Endodermal cell (in vitro differentiated cells): ENCODE measurements around the gene TCF25. TPM values are rescaled to one million over a fixed set of nuclear protein-coding genes. Genes with fewer than 3 reads are reported as not detected.
"Not testable (repeated sequence)": the region's sequence is repeated elsewhere in the genome, so short reads cannot be mapped to it uniquely, and the experiment has no call there.

Experiments
- DNase-seq: peaks from one replicate; pipeline ENCODE4 v3.0.0-alpha.2; 2017
- H3K27ac ChIP-seq: 2 replicates; pipeline ENCODE4 v1.5.1; 2013; ENCODE audit warnings: mild to moderate bottlenecking, low read depth, low read length, moderate library complexity
- H3K27me3 ChIP-seq: 2 replicates; pipeline ENCODE4 v1.6.1; 2013; ENCODE audit warnings: mild to moderate bottlenecking, low read length, moderate library complexity; ENCODE audit not compliant: insufficient read depth, control insufficient read depth, poor library complexity, severe bottlenecking
- H3K36me3 ChIP-seq: 2 replicates; pipeline ENCODE4 v1.7.0; 2013; ENCODE audit warnings: mild to moderate bottlenecking, low read length, moderate library complexity; ENCODE audit not compliant: control insufficient read depth, insufficient read depth
- H3K4me1 ChIP-seq: one replicate; pipeline ENCODE4 v1.7.0; 2013; ENCODE audit warnings: low read length; ENCODE audit not compliant: control insufficient read depth, insufficient read depth
- H3K4me3 ChIP-seq: 2 replicates; pipeline ENCODE4 v1.5.1; 2013; ENCODE audit warnings: mild to moderate bottlenecking, low read length, moderate library complexity
- H3K9ac ChIP-seq: 2 replicates; pipeline ENCODE4 v1.6.1; 2013; ENCODE audit warnings: mild to moderate bottlenecking, low read length, moderate library complexity; ENCODE audit not compliant: poor library complexity, severe bottlenecking; ENCODE audit errors: extremely low read depth
- H3K9me3 ChIP-seq: 2 replicates; pipeline ENCODE4 v1.6.1; 2013; ENCODE audit warnings: mild to moderate bottlenecking, low read length, moderate library complexity; ENCODE audit not compliant: control insufficient read depth
- H3K27ac Mint-ChIP-seq: 2 replicates; pipeline ENCODE4 v1.8.0; 2020; ENCODE audit warnings: mixed read lengths
- H3K27me3 Mint-ChIP-seq: 2 replicates; pipeline ENCODE4 v1.8.0; 2021; ENCODE audit warnings: mild to moderate bottlenecking, mixed read lengths; ENCODE audit not compliant: insufficient read depth
- H3K36me3 Mint-ChIP-seq: 2 replicates; pipeline ENCODE4 v1.8.0; 2020; ENCODE audit warnings: low read depth, mixed read lengths
- H3K4me1 Mint-ChIP-seq: 2 replicates; pipeline ENCODE4 v1.8.0; 2020; ENCODE audit warnings: mixed read lengths
- H3K4me3 Mint-ChIP-seq: 2 replicates; pipeline ENCODE4 v1.8.0; 2020; ENCODE audit warnings: mild to moderate bottlenecking, moderate library complexity, mixed read lengths
- H3K9me3 Mint-ChIP-seq: 2 replicates; pipeline ENCODE4 v1.8.0; 2020; ENCODE audit warnings: mild to moderate bottlenecking, mixed read lengths
- CTCF ChIP-seq: fragments of 200-600 bp; sonication (generic); conservative IDR thresholded peaks from 2 replicates; pipeline ENCODE4 v1.5.0; 2021; ENCODE audit warnings: antibody characterized with exemption, mild to moderate bottlenecking
- WGBS, 2 experiments: methylation state at CpG; one replicate each; pipeline versions ENCODE4 v1.1.5 to v1.1.7; 2013; ENCODE audit warnings: missing lambda C conversion rate in 2 of 2, mixed read lengths in 1 of 2; ENCODE audit not compliant: insufficient coverage in 1 of 2, insufficient read length in 1 of 2; 5-methylcytosine and 5-hydroxymethylcytosine counted together
- long read RNA-seq, 4 experiments: library from polyadenylated mRNA in 2 of 4; library from RNA in 1 of 4; library from capped mRNA in 1 of 4; stranded (forward) in 3 of 4; unstranded in 1 of 4; transcript quantifications; one replicate each; pipeline ENCODE4 v2.0.0, GENCODE V29; 2020 to 2021; ENCODE audit warnings: inconsistent platforms in 1 of 4
- polyA plus RNA-seq, 2 experiments: library from polyadenylated mRNA; stranded (reverse); fragments of 50-300 nt; gene quantifications; one replicate each; pipeline ENCODE4 v1.2.3, GENCODE V29; 2013
- total RNA-seq, 2 donors: library from RNA; stranded (reverse); fragmentation: NEBNext Ultra II Directional in 1 of 2; extraction: Animal tissue kit (Norgen Biotek cat#: 25700) in 1 of 2; gene quantifications; 2 replicates in 1 of 2; 3 replicates in 1 of 2; pipeline ENCODE4 v1.2.1, GENCODE V29; 2021

Gene TCF25
- 100 to 1,000 TPM; 172 to 176 TPM for total RNA-seq
- 131 TPM for polyA plus RNA-seq (2013, experiment 1 of 2)
- 130 TPM for polyA plus RNA-seq (2013, experiment 2 of 2)
- long read RNA-seq, experiment 1, partial matches to known transcripts, result 25 of 48 reads
- long read RNA-seq, experiment 1, other reads (novel, unspliced or antisense), result 19 of 48 reads
- long read RNA-seq, experiment 2, transcript TCF25-201 (18 exons, 2,233 nt), result major isoform, 89 of 159 reads
- long read RNA-seq, experiment 2, partial matches to known transcripts, result 10 of 159 reads
- long read RNA-seq, experiment 2, other reads (novel, unspliced or antisense), result 56 of 159 reads
- long read RNA-seq, experiment 3, transcript TCF25-201 (18 exons, 2,233 nt), result major isoform, 281 of 444 reads
- long read RNA-seq, experiment 3, transcript TCF25-202 (19 exons, 2,377 nt), result minor isoform, 7 of 444 reads
- long read RNA-seq, experiment 3, partial matches to known transcripts, result 26 of 444 reads
- long read RNA-seq, experiment 3, other reads (novel, unspliced or antisense), result 129 of 444 reads
- long read RNA-seq, experiment 4, transcript TCF25-201 (18 exons, 2,233 nt), result major isoform, 27 of 50 reads
- long read RNA-seq, experiment 4, partial matches to known transcripts, result 8 of 50 reads
- long read RNA-seq, experiment 4, other reads (novel, unspliced or antisense), result 14 of 50 reads

GRCh38 chr16:89873109-89873971, at the start of gene TCF25:
Gene TCF25 (plus strand): TSS chr16:89873592. CDS start chr16:89873668, 76 bp downstream.
- 2 to 3% methylated on average over 48 to 104 of the region's 104 CpGs for WGBS, 2 experiments
- H3K27ac Mint-ChIP-seq, result peak within 1 kb of the TSS; percentile 97

GRCh38 chr16:89823824-89824148, 49.6 kb upstream of the TCF25 start:
- not testable (repeated sequence) for H3K4me3 Mint-ChIP-seq, H3K27me3 ChIP-seq, DNase-seq, H3K9me3 ChIP-seq, H3K36me3 Mint-ChIP-seq, H3K27me3 Mint-ChIP-seq, H3K4me3 ChIP-seq, H3K36me3 ChIP-seq, H3K9me3 Mint-ChIP-seq, H3K27ac Mint-ChIP-seq, H3K9ac ChIP-seq, H3K27ac ChIP-seq
- peaks cover 22% of the 10 kb centered on the region for H3K4me1 Mint-ChIP-seq
- H3K4me1 ChIP-seq, result peaks cover 12% of the 10 kb centered on the region
- WGBS, 2 experiments, result 90 to 91% methylated on average over 5 of the region's 5 CpGs

More at GRCh38 chr16:89873109-89873971, at the start of gene TCF25:
- TF ChIP-seq CTCF, result peak; percentile 44
- H3K27me3 Mint-ChIP-seq, result no peaks in the 10 kb centered on the region
- H3K4me1 Mint-ChIP-seq, result no peaks in the 10 kb centered on the region
- H3K9me3 Mint-ChIP-seq, result peaks cover 18% of the 10 kb centered on the region
- peak; percentile 96 for DNase-seq
- peak within 1 kb of the TSS; percentile 77 for H3K4me3 Mint-ChIP-seq
- H3K36me3 ChIP-seq, result peaks cover 37% of the 10 kb centered on the region
- no peaks in the 10 kb centered on the region for H3K27me3 ChIP-seq
- peaks cover 5% of the 10 kb centered on the region for H3K4me1 ChIP-seq
- peaks cover 30% of the 10 kb centered on the region for H3K36me3 Mint-ChIP-seq
- peaks cover 29% of the 10 kb centered on the region for H3K9me3 ChIP-seq
- H3K4me3 ChIP-seq, result peak within 1 kb of the TSS; percentile 81
- H3K27ac ChIP-seq, result peak within 1 kb of the TSS; percentile 98
- peak within 1 kb of the TSS; percentile 90 for H3K9ac ChIP-seq

GRCh38 chr16:89826531-89827382, 46.6 kb upstream of the TCF25 start:
- Histone ChIP-seq H3K4me3 (no peak overlapping the region), H3K9me3 (no peaks in the 10 kb centered on the region), H3K27me3 (no peaks in the 10 kb centered on the region), H3K9ac (no peak overlapping the region), H3K36me3 (no peaks in the 10 kb centered on the region), H3K27ac (no peak overlapping the region), H3K4me1 (peaks cover 12% of the 10 kb centered on the region)
- Mint-ChIP-seq H3K4me1 (peaks cover 24% of the 10 kb centered on the region), H3K4me3 (peak overlapping the region; percentile 64), H3K9me3 (no peaks in the 10 kb centered on the region), H3K36me3 (peaks cover 3% of the 10 kb centered on the region), H3K27ac (no peak overlapping the region), H3K27me3 (peaks cover 4% of the 10 kb centered on the region)
- DNase-seq, result no peak
- no peak for TF ChIP-seq CTCF
- WGBS, 2 experiments, result 95 to 96% methylated on average over 16 to 26 of the region's 26 CpGs
